GM12892 (cell line): ENCODE results near the gene RPS6KB2.

Experiments used
- POLR2A ChIP-seq: IDR thresholded peaks from 2 replicates; pipeline ENCODE4 v1.6.1; 2011; ENCODE audit warnings: low read depth, low read length, control low read depth
- POLR2AphosphoS5 ChIP-seq: IDR thresholded peaks from 2 replicates; pipeline ENCODE4 v1.6.1; 2011; ENCODE audit warnings: low read depth, low read length, control low read depth

DNA sequence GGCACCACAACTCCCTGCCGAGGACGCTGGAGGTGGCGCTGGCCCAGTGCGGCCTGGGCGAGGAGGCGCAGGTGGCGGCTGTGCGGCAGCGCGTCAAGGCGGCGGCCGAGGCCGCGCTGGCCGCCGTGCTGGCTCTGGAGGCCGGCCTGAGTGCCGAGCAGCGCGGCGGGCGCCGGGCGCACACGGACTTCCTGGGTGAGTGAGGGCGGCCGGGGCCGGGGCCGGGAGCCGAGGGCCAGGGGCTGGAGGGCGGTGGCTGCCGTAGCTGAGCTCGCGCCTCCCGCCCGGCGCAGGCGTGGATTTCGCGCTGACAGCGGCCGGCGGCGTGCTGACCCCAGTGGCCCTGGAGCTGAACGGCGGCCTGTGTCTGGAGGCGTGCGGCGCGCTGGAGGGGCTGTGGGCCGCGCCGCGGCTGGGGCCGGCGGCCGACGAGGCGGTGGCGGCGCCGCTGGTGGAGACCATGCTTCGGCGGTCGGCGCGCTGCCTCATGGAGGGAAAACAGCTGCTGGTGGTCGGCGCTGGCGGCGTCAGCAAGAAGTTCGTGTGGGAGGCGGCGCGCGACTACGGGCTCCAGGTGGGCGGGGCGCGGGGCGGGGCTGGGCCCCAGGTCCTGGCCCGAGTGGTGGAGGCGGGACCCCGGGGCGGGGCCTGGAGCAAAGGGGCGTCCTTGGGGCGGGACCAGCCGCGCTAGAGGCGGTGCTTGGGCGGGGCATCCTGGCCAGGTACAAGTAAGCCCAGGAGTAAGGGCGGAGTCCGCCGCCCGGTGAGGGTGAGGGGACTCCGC lies 7.5 kb upstream of the RPS6KB2 start:
- TF ChIP-seq POLR2A = no peak; the same call in 1 of the 2 replicates
- no peak for TF ChIP-seq POLR2AphosphoS5
